Spleen (tissue), 7 donors: ENCODE measurements around the gene HECW1.

ENCODE experiments used
- CTCF ChIP-seq, 11 experiments: fragments of 200-600 bp in 7 of 11; fragments of 450-650 bp in 4 of 11; sonication (generic) in 4 of 11; IDR thresholded peaks in 8 of 11; conservative IDR thresholded peaks in 3 of 11; 1 replicate in 7 of 11; 2 replicates in 4 of 11; pipeline versions ENCODE4 v1.4.0 to v1.8.0; 2016 to 2021; ENCODE audit warnings: antibody characterized with exemption in 11 of 11, inconsistent platforms in 4 of 11, mild to moderate bottlenecking in 1 of 11
- POLR2A ChIP-seq, 3 donors: fragments of 450-650 bp; IDR thresholded peaks; one replicate each; pipeline ENCODE4 v1.5.1; 2017; ENCODE audit warnings: antibody characterized with exemption in 3 of 3, mild to moderate bottlenecking in 1 of 3
- donor health status: DM: no; HTN: no; CAD: no; lungs with moderate emphysema.
- donor health status: DM: no; HTN: no; CAD: no.
- donor health status: DM: no; HTN: no; CAD: no.

DNA sequence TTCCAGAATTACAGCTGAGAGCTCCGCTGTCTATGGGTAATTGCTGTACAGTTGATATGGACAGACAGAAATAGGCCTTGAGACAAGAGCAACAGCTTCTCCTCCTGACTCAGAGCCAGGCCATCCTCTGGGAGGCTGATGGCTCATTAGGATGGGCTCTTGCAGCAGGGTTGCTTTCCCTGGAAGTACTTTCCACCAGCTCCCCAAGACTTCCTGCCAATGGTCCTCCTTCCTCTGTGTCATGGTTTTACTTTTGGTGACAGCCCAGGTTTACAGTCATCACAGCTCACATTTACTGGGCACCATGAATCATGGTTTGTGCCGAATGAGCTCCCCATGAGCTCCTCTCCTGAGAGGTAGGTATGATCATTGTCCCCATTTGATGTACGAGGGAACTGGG, 131.8 kb downstream of the HECW1 start:
- TF ChIP-seq CTCF (IDR thresholded peaks at IDR 0.05 in 8 of 11, conservative IDR thresholded peaks at IDR 0.05 in 3 of 11) = no peak
- no peak for TF ChIP-seq POLR2A (IDR thresholded peaks at IDR 0.05)
